GM21825 (cell line): ENCODE data around the gene UBTD2.
"Not testable (repeated sequence)": the region's sequence is repeated elsewhere in the genome, so short reads cannot be mapped to it uniquely, and the experiment has no call there.

Experiments used
- ATAC-seq: cut with Tn5 transposase; IDR thresholded peaks from one replicate; pipeline ENCODE4 v1.9.1; 2021; ENCODE audit warnings: mild to moderate bottlenecking, moderate library complexity; ENCODE audit not compliant: unreplicated experiment

Gene UBTD2

GRCh38 chr5:172252501-172252900 is 31.1 kb downstream of the UBTD2 start:
- ATAC-seq = no peak

- ATAC-seq = no peak
Observed at GRCh38 chr5:172251419-172251818, 32.1 kb downstream of the UBTD2 start.

GRCh38 chr5:172248637-172249036 is 34.9 kb downstream of the UBTD2 start:
- ATAC-seq = no peak

DNA sequence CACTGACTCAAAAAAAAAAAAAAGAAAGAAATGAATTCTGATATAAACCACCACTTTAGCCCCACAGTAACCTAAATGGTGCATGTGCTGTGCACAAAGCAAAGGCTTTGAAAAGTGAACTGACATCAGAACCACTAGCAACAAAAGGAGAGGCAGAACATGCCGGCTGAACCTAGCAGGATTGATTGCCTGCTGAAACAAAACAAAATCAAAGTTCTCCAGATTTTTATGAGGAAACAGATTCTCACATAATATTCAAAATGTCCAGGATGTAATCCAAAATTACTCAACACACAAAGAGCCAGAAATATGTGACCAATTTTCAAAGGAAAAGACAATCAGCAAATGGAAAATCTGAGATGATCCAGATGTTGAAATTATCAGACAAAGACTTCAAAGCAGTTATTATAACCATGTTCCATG is 37.9 kb downstream of the UBTD2 start:
- no peak for ATAC-seq

GRCh38 chr5:172245046-172245445 is 38.5 kb downstream of the UBTD2 start:
- ATAC-seq = no peak

- no peak for ATAC-seq
Observed at GRCh38 chr5:172243302-172243701, 40.3 kb downstream of the UBTD2 start.

DNA sequence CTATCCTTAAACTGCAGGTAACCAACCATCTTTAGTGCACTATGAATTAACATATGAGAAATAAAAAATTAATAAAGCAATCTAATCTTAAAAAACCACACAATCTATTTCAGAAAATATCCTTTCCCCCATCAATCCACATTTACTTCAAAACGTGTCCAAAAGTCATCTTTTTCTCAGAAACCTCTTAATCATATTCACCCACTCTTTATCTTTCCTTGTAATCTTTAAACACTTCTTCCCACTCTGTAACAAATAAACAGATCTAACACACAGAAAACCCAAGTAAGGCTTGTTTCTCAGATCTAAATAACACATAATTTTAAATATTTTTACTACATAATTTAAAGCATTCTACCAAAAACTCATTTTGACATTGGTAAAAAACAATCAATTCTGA is 45.2 kb downstream of the UBTD2 start:
- ATAC-seq = no peak

DNA sequence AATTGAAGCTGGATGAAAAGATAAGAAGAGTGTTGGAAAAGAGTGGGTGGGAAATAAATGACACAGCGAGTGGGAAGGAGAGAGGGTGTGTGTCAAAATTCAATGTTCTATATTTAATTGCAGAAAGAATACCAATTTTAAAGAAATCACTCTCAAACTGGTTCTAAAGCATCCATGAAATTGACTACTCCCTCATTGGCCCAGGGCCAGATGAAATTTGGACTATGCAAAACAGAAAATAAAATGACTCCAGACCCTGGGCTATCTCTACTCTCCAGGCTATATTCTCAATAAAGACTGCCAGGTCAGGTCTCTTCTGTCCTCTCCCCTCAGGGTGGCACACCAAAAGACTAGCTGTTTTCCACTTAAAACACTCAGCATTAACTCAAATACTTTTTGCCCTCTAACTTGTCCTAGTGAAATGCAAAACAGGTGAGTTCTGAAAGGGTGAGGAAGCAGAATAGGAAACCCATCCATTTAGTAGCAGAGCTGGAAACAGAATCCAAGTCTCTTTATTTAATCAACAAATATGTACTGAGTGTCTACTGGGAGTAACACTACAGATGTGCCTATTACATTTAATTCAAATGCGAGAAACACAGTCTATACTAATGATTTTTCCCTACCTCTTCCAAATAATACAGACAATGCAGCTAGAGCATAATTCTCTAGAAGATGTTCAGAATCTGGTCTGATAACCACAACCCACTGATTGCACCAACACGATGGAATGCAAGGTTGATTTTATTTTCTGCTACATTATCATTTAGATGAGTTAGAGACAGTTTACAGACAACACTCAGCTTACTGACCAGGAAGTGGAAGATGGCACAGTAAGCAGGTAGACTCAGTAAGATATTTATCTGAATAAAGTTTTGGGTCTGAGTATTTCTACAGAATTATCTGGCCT is 47.5 kb downstream of the UBTD2 start:
- ATAC-seq = no peak

DNA sequence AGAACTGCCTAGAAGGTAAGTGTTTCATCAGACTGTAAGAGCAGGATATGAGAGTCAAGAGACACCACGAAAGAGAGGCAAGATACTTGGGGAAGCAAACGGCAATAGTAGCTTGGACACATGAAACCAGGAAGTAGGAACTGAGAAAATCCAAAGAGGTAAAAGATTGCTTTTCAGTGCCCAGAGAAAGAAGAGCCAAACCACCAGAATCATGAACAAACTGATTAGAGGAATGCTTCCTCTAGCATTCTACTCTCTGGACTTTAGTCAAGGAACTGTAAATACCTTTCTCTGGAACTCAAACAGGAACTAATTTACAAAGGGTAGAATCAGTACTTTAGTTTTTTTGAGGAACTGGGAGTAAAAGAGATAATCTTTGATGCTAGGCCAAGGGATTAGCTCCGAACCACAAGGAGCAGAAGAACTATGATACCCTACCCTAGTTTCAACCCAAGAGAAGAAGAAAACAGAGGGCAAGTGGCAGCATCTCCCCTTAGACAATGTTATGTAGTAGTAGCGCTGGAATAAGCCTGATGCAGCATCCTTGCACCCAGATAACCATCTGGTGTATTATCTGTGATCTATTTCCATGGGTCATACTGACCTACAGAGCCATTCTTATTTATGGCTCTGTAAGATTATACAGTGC is 48.3 kb downstream of the UBTD2 start:
- peak; percentile 67 for ATAC-seq

DNA sequence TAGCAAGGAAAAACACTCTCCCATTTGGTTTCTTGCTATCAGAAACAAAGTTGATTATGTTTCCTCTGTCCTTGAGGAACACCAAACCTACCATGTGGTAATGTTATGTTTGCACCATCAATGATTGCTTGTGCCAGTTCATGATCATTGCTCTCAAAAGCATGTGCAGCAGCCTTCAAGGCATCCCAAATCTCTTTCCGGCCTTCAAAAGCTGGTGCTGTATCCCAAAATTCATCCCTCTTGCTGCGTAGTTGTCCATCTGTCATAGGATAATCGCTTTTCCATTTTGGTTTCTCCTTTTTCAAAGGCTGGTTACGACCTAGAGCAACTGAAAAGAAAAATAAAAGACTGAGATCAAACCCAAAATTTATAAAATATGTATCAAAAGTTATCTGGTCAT is 49.5 kb downstream of the UBTD2 start:
- no peak for ATAC-seq

DNA sequence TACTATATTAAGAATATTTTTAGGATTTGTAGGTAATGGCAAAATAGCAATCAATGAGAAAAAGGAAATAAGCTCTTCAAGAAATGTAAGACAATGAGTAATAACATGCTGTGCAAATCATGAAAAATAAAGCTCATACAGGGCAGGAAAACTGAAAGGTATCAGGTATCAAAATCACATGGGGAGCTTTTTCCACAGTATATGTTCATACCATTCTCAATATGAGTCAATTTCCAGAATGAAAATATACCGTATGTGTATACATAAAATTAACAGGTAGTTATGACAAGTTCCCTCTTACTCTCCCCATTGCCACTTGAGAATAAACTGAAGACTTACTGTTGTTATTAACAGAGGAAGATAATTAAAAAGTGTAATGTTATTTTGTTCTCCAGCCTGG is 53.7 kb downstream of the UBTD2 start:
- no peak for ATAC-seq

GRCh38 chr5:172224996-172225395 is 58.6 kb downstream of the UBTD2 start:
- no peak for ATAC-seq

- peak; percentile 81 for ATAC-seq
Observed at GRCh38 chr5:172223901-172224873, 59.4 kb downstream of the UBTD2 start.

GRCh38 chr5:172219296-172219695 is 64.3 kb downstream of the UBTD2 start:
- ATAC-seq = no peak

DNA sequence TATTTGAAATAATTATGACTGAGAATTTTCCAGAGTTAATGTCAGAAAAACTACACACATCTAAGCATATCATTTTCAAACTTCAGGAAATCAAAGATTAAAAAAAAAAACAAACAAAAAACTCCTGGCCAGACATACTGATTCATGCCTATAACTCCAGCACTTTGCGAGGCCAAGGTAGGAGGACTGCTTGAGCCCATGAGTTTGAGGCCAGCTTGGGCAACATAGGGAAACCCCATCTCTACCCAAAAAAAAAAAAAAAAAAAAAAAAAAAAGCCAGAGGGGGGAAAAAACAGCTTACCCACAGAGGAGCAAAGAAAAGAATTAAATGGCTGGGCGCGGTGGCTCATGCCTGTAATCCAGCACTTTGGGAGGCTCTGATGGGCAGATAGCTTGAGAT is 67.2 kb downstream of the UBTD2 start:
- ATAC-seq = no peak

DNA sequence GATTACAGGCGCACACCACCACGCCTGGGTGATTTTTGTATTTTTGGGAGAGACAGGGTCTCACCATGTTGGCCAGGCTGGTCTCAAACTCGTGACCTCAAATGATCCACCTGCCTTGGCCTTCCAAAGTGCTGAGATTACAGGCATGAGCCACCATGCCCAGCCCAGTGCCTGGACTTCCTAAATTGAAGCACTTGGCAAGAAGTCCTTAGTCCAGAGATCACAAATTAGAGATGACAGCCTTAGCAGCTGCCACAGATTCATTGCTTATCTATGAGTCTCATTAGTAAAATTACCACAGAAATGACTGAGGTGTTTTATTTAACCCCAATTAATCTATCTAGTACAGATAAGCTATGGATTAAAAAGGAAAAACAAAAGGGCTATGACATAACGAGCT is 70.4 kb downstream of the UBTD2 start:
- no peak for ATAC-seq

GRCh38 chr5:172211676-172212075 is 71.9 kb downstream of the UBTD2 start:
- no peak for ATAC-seq

GRCh38 chr5:172209714-172210113 is 73.8 kb downstream of the UBTD2 start:
- no peak for ATAC-seq

- ATAC-seq = no peak
Observed at GRCh38 chr5:172207511-172207910, 76.1 kb downstream of the UBTD2 start.

DNA sequence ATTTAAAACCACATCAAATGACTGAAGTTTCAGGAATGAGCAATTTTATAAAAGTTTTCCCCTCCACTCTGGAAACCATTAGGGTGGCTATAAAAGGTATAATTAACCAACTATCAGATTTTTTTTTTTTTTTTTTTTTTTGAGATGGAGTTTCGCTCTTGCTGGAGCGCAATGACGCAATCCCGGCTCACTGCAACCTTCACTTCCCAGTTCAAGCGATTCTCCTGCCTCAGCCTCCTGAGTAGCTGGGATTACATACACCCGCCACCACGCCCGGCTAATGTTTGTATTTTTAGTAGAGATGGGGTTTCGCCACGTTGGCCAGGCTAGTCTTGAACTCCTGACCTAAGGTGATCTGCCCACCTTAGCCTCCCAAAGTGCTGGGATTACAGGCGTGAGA is 77.6 kb downstream of the UBTD2 start:
- not testable (repeated sequence) for ATAC-seq

DNA sequence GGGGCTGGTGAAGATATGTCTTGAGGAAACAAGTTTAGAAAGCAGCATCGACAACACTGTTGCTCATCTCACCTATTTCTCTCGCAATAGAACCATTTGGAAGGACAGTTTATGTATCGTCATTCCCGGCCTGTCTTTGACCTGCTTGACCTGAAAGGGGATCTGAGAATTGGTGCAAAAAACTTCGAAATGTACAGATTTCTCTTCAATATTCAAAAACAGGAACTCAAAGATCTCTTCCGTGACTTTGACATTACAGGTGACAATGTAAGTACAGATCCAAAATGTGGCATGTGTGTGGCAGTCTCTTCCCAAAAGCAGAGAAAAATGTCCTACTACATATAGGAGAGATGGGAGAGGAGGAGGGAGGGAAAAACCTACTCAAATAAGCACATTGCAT is 83.1 kb downstream of the UBTD2 start:
- ATAC-seq = no peak
